ENCODE results near the gene DPYSL5. TPM values are rescaled to one million over a fixed set of nuclear protein-coding genes. Genes with fewer than 3 reads are reported as not detected.

Gene DPYSL5
- total RNA-seq, 4 donors from 2014 or later = 0.40 to 2.4 TPM; not detected in 2

DNA sequence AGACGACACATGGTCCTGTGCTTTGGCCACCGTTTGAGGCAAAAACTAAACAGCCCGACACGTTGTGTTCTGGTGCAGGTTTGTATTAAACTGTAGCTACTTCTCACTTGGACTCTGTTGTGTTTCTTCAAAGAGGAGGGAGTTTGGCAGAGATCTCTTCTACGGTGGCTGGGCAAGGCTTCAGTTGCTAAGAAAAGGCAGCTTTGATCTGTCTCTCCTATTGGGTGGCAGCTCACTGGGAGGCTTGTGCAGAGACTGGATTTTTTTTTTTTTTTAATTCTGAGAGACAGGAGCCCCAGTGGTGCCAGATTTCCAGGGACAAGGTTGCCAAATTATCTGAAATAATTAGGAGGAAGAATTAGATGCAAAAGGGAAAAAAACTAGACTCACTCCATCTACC is 102.3 kb downstream of the DPYSL5 start:
- H3K36me3 ChIP-seq = no peaks in the 10 kb centered on the region
- no peaks in the 10 kb centered on the region for H3K9me3 ChIP-seq
- WGBS, 2 donors (ENCODE audit: low coverage in 1 of 2) = 50 to 59% methylated on average over 2 to 3 of the region's 5 CpGs
- H3K4me3 ChIP-seq = no peak overlapping the region
- TF ChIP-seq POLR2A (IDR thresholded peaks at IDR 0.05) (no peak), EP300 (IDR thresholded peaks at IDR 0.05) (no peak), POLR2AphosphoS5 (IDR thresholded peaks at IDR 0.05) (no peak)
- TF ChIP-seq, protein P1, sequence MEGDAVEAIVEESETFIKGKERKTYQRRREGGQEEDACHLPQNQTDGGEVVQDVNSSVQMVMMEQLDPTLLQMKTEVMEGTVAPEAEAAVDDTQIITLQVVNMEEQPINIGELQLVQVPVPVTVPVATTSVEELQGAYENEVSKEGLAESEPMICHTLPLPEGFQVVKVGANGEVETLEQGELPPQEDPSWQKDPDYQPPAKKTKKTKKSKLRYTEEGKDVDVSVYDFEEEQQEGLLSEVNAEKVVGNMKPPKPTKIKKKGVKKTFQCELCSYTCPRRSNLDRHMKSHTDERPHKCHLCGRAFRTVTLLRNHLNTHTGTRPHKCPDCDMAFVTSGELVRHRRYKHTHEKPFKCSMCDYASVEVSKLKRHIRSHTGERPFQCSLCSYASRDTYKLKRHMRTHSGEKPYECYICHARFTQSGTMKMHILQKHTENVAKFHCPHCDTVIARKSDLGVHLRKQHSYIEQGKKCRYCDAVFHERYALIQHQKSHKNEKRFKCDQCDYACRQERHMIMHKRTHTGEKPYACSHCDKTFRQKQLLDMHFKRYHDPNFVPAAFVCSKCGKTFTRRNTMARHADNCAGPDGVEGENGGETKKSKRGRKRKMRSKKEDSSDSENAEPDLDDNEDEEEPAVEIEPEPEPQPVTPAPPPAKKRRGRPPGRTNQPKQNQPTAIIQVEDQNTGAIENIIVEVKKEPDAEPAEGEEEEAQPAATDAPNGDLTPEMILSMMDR (IDR thresholded peaks at IDR 0.05) = no peak
- no peaks in the 10 kb centered on the region for H3K4me1 ChIP-seq
- no peak for ATAC-seq
- H3K27ac ChIP-seq = no peak overlapping the region
- H3K27me3 ChIP-seq = peaks cover 52% of the 10 kb centered on the region

DNA sequence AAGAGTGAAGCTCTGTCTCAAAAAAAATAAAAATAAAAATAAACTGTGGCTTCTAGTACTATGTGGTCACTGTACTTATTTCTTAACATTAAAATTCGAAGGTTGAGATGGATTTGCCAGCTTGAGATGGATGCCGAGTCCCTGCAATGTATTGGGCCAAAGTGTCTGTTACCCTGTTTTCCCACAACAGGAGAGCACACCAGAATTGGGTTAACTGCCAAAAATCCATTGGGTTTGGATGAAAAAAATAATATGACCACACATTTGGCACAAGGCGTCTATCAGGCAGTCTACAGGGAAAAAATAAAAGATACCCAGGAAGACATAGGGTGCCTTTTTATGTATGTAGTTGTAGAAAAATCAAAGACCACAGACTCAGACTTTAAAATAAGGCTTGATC is 103.3 kb downstream of the DPYSL5 start:
- Histone ChIP-seq H3K36me3 (no peaks in the 10 kb centered on the region), H3K27me3 (peaks cover 52% of the 10 kb centered on the region), H3K27ac (no peak overlapping the region), H3K9me3 (no peaks in the 10 kb centered on the region), H3K4me3 (no peak overlapping the region), H3K4me1 (no peaks in the 10 kb centered on the region)
- TF ChIP-seq, protein P1 (IDR thresholded peaks at IDR 0.05) = no peak
- TF ChIP-seq POLR2AphosphoS5 (IDR thresholded peaks at IDR 0.05) (no peak), EP300 (IDR thresholded peaks at IDR 0.05) (no peak), POLR2A (IDR thresholded peaks at IDR 0.05) (no peak)
- 73 to 88% methylated on average over 3 of the region's 3 CpGs for WGBS, 2 donors (ENCODE audit: low coverage in 1 of 2)
- ATAC-seq = no peak

DNA sequence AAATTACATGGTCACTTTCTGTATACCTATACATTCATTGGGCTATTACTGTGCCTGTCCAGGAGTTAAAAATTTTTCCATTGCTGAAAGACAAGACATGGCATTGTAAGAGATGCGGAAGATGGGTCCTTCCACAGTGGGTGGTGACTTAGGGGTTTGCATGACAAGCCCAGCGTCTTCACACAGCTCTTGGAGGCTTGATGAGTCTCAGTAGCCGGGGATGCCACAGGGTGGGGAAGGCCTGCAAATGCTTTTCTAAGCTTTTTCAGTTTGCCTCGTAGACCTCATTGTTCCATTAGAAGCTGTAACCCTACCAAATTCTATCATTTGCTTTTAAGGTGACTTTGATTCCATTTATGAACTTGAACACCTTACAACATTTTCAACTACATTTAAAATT is 104.4 kb downstream of the DPYSL5 start:
- TF ChIP-seq POLR2AphosphoS5 (IDR thresholded peaks at IDR 0.05) = no peak
- Histone ChIP-seq H3K27me3 (peaks cover 52% of the 10 kb centered on the region), H3K27ac (no peak overlapping the region), H3K36me3 (no peaks in the 10 kb centered on the region), H3K9me3 (no peaks in the 10 kb centered on the region), H3K4me1 (no peaks in the 10 kb centered on the region), H3K4me3 (no peak overlapping the region)
- 56 to 80% methylated on average over 4 of the region's 4 CpGs for WGBS, 2 donors (ENCODE audit: low coverage in 1 of 2)
- no peak for ATAC-seq

DNA sequence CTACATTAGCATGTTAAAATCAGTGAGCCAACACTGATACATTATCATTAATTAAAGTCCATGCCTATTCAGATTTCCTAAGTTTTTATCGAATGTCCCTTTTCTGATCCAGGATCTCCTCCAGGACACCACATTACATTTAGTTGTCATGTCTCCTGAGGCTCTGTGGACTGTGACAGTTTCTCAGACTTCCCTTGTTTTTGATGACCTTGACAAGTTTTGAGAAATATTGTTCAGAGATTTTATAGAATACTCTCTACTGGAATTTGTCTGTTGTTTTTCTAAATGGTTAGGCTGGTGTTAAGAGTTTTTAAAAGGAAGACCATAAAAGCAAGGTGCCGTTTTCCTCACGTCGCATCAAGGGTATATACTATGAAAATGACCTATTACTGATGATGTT is 106.2 kb downstream of the DPYSL5 start:
- Histone ChIP-seq H3K27me3 (peaks cover 55% of the 10 kb centered on the region), H3K4me3 (no peak overlapping the region), H3K36me3 (no peaks in the 10 kb centered on the region), H3K27ac (no peak overlapping the region), H3K9me3 (no peaks in the 10 kb centered on the region), H3K4me1 (no peaks in the 10 kb centered on the region)
- TF ChIP-seq EP300 (IDR thresholded peaks at IDR 0.05) (no peak), POLR2AphosphoS5 (IDR thresholded peaks at IDR 0.05) (no peak), POLR2A (IDR thresholded peaks at IDR 0.05) (no peak)
- TF ChIP-seq, protein P1 (IDR thresholded peaks at IDR 0.05) = no peak
- WGBS, 2 donors (ENCODE audit: low coverage in 1 of 2) = 93 to 100% methylated on average over 4 of the region's 4 CpGs
- ATAC-seq = no peak

DNA sequence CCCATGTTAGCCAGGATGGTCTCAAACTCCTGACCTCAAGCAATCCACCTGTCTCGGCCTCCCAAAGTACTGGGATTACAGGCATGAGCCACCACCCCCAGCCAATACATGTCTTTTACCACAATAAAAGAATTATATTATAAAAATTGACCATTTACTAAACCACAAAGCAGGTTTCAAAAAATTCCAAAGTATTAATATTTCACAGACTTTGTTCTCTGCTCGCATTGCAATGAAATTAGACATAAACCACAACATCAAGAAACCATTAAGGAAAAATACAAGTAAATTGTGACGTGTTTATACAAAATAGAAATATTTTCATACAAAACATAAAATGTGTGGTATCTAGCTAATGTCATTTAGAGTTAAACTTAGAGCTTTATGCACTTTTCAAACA is 109.1 kb downstream of the DPYSL5 start:
- Histone ChIP-seq H3K36me3 (no peaks in the 10 kb centered on the region), H3K9me3 (no peaks in the 10 kb centered on the region), H3K4me1 (peaks cover 0 to 8% (median 0%) of the 10 kb centered on the region in 3 donors), H3K4me3 (no peak overlapping the region), H3K27ac (no peak overlapping the region), H3K27me3 (peaks cover 69% of the 10 kb centered on the region)
- 56 to 76% methylated on average over 2 to 3 of the region's 3 CpGs for WGBS, 2 donors (ENCODE audit: low coverage in 1 of 2)
- no peak for TF ChIP-seq EP300 (IDR thresholded peaks at IDR 0.05)
- TF ChIP-seq POLR2AphosphoS5 (IDR thresholded peaks at IDR 0.05) = no peak
- TF ChIP-seq POLR2A (IDR thresholded peaks at IDR 0.05) = no peak
- TF ChIP-seq, protein P1 (IDR thresholded peaks at IDR 0.05) = no peak
- ATAC-seq = no peak
